HG03571 (cell line): Measurements from ENCODE around the gene KCNH1.

ENCODE experiments used
- ATAC-seq: cut with Tn5 transposase; IDR thresholded peaks from one replicate; pipeline ENCODE4 v1.9.1; 2021; ENCODE audit not compliant: unreplicated experiment

KCNH1 gene

GRCh38 chr1:210770396-210770984 lies 363.5 kb downstream of the KCNH1 start:
- no peak for ATAC-seq

DNA sequence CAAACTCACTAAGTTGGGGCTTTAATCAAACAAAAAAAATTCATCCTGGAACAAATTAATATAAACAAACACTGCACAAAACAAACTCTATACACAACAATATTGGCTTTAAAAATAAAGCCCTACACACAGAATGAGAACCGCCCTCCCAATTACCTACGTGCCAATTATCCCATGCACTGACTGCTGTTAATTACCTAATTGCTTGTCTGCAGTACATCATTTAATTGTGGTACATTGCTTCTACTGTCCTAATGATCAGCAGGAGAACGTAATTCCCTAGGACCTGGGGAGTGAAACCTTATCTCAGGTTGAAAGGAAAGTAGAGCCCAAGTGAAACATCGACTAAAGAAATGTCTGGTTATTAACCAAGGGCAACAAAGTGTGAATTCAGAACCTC lies 364.5 kb downstream of the KCNH1 start:
- ATAC-seq, result no peak

- ATAC-seq, result no peak
Measured at GRCh38 chr1:210764536-210764935, 369.4 kb downstream of the KCNH1 start.

GRCh38 chr1:210758761-210759160 lies 375.2 kb downstream of the KCNH1 start:
- ATAC-seq, result no peak

DNA sequence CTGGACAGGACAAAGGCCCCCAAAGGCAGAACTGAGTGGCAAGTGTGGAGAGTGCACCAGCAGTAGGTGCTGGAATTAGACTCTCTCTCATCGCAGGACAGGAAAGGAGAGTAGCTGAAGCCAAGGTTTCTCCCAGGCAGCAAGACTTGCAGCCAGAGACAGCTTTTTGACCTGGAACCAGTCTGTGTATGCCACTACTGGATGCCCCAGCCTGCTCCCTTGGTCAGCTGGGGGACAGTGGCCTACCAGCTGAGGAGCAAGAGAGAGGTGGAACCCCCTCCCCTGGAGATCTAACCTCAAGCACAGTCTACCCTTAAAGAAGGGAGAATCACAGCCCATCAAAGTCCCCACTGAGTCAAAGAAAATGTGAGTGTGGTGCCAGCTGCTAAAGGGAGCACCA lies 375.7 kb downstream of the KCNH1 start:
- ATAC-seq, result no peak

DNA sequence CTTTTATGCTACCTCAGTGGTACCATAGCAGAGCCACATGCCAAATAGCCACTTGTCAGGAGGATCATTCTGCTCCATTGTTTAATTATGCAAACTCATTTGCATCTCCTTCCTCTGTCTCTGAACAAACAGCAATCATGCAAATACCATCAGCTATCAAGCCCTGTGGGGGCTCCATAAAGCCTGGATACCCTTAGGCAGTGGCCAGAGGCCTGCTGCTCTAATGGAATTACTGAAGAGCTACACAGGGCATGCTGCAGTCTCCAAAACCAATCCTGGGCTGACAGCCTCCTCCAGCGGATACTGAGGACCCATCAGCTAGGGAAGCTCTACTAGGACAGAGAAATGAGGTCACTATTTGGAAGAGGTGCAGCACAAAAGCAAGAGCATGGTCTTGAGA lies 376.3 kb downstream of the KCNH1 start:
- ATAC-seq, result no peak

DNA sequence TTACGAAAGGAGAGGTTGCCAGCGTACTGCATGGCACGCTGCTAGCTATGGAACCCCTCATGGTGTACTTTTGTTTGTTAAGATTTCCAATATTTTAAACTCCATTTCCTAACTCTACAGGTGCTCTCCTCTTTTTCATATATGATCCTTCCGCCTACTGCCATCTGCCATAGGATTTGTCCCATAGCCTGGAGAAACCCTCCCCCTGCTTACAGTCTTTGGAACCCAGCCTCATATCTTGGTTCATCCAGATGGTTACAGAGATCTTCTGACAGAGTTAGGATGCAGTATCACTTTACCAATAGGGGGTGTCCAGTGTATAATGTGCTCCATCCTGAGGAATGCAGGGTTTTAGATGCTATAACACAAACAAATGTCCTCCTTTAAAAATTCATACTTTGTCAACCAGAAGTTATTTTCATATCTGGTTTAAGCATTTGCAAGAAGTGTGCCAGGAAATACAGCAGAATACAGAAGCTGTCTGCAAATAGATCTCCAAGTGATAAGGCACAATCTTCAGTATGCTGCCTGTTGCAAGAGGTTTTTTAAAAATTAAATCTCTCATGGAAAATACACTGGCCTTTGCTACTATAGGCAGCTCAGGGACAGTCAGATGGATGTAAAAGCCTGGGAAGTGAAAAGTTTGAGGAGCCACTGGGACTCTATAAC lies 377.8 kb downstream of the KCNH1 start:
- ATAC-seq, result no peak

GRCh38 chr1:210754878-210755665 lies 378.9 kb downstream of the KCNH1 start:
- ATAC-seq, result no peak

- no peak for ATAC-seq
Measured at GRCh38 chr1:210751911-210752310, 382.0 kb downstream of the KCNH1 start.

DNA sequence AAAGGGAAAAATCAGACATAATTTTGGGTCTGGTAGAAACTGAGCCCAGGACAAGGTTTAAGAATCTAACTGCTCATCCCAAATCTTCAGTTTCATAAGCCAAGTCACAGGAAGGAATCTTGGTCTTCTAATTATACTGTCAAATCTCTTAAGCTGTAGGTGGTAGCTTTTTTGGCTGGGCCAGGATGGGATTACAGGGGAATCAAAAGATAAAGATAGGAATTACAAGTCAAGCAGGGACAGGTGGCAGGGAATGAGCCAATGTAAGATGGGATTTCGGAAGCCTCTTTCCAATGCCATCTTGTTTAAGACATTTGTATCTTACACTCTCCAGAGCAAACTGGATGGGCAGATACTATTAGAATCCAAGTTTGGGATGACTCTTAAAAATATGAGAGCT lies 383.5 kb downstream of the KCNH1 start:
- no peak for ATAC-seq

- ATAC-seq, result no peak
Measured at GRCh38 chr1:210748796-210749195, 385.2 kb downstream of the KCNH1 start.

- no peak for ATAC-seq
Measured at GRCh38 chr1:210747890-210748289, 386.1 kb downstream of the KCNH1 start.

- ATAC-seq, result no peak
Measured at GRCh38 chr1:210747112-210747511, 386.8 kb downstream of the KCNH1 start.

DNA sequence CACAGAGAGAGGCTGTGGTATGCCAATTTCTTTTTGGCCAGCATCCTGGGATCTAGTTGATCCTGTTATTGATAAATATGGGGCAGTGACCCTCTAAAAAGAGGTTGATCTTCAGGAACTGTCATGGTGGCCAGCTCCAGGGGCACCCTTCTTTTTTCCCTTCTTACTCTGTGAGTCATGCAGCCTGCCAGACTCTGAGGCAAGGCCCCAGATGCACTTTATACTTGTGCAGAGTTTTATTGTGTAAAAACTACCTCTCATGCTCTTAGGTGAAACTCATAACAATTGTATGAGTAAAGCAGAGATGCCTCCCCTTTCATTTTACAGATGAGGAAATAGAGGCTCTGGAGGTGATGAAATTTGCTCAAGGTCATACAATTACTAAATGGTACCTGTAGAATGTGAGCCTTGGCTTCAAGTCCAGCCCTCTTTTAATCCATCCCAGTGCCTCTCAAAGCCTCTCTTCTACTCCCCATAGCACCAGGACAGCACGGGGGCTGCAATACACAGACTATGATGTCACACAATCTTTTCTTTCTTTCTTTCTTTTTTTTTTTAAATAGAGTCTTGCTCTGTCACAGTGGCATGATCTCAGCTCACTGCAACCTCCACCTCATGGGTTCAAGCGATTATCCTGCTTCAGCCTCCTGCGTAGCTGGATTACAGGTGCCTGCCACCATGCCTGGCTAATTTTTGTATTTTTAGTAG lies 387.8 kb downstream of the KCNH1 start:
- no peak for ATAC-seq

GRCh38 chr1:210743038-210743437 lies 390.9 kb downstream of the KCNH1 start:
- ATAC-seq, result no peak

GRCh38 chr1:210741564-210741963 lies 392.4 kb downstream of the KCNH1 start:
- no peak for ATAC-seq

GRCh38 chr1:210739627-210740026 lies 394.3 kb downstream of the KCNH1 start:
- no peak for ATAC-seq

DNA sequence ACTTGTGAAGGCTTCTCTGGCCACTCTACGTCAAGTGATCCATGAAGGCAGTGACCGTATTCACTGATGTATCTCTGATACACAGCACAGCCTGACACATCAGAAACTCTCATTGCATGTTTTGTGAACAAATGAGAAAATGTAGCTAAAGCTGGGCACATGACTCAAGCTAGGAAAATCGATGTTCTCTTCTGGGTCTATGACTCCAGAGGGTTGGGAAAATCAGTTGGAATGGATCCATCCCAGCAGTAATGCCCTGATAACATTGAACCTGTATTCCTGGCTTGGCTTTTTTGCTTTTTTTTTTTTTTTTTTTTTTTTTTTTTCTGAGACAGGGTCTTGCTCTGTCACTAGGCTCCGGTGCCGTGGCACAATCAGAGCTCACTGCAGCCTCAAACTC lies 395.7 kb downstream of the KCNH1 start:
- ATAC-seq, result no peak

DNA sequence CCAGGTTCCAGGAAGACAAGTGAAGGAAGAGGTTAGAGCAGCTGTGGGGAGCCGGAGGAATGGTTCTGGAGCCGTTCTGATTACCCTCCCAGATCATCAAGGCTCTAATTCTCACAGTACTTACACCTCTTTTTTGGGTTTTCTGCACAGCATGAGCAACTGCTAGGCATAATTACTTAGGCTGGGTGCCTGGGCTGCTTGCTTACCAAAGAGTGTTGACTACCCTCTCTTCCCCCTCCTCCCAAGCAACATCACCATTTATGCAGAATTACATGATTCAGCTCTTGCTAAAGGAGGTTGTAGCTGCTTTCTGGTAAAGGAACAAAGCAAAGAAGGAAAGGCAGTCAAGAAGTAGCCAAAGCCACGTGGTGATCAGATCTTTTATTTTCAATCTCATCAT lies 397.2 kb downstream of the KCNH1 start:
- no peak for ATAC-seq

DNA sequence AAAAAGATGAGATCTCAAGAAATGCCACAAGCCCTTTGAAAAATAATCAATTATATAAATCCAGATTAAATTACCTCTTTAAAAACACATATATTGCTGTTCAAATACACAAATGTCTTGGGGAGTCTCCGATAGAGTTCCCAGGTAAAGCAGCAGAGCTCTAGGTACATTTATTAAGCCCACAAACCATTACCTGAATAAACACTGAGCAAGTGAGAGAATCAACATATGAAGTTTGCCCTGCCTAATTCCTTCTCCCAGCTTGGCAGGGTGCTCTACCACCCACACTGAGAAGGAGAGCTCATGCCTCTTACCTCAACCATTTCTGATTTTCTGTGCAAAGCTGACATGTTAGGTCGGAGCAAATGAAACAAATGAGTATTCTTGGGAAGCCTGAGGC lies 402.4 kb downstream of the KCNH1 start:
- ATAC-seq, result no peak

GRCh38 chr1:210731193-210731592 lies 402.8 kb downstream of the KCNH1 start:
- no peak for ATAC-seq

DNA sequence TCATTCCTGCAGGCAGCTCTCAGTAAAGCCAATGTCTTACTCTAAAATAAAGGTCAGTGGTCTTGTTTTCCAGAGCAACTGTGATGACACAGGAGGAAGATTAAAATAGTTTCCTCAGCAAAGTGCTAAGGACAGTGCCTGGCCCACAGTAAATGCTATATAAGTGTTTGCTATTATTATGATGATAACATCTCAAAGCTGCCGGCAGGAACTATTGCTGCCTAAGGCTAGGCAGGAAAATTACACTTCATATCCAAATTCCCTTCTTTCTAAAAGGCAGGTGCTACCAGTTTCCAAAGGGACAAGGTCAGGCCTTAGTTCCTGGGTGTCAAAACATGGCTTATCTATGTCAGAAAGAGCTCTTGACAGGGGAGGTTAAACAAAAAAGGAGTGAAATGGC lies 403.9 kb downstream of the KCNH1 start:
- no peak for ATAC-seq
